GM18870 (cell line): ENCODE results near the gene ITGAE.
A peak's percentile ranks its signal among the peaks of the same experiment; 100 is the strongest.

Source experiments
- ATAC-seq: cut with Tn5 transposase; IDR thresholded peaks from one replicate; pipeline ENCODE4 v1.9.1; 2021; ENCODE audit warnings: moderate library complexity; ENCODE audit not compliant: unreplicated experiment

The ITGAE gene

DNA sequence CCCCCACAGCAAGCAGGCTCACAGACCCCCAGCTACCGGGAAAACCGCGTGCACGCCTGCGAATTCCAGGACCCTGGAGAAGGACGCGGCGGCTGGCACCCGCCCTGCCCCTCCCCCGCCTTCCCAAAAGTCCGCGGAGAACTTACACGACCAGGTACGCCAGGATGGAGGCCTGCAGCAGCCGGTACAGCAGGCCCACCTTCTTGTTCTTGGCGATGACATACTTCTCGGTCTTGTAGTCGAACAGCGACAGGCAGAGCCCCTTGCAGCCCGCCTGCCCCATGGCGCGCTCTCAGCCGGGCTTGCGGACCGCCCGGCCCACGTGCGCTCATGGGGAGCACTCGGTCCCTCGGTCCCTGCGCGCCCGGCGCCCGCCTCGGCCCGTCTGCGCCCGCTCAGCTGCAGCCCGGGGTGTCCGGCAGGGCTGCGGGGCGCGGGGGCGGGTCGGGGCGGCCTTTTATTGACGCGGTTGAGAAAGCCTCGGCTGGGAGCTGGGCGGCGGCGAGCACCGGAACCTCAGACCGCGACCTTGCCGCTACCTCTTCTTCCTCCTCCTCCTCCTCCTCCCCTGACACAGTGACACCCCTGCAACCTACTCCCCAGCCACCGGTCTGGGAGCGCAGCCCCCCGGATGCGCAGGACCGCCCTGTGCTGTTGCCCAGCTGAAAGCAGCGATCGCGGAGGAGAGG, 105.1 kb downstream of the ITGAE start, which contains the start of gene P2RX5:
P2RX5 (minus strand) TSS at position 433 of the 689 bp plus-strand sequence; CDS start at position 283, 150 bp downstream.
- ATAC-seq = no peak

DNA sequence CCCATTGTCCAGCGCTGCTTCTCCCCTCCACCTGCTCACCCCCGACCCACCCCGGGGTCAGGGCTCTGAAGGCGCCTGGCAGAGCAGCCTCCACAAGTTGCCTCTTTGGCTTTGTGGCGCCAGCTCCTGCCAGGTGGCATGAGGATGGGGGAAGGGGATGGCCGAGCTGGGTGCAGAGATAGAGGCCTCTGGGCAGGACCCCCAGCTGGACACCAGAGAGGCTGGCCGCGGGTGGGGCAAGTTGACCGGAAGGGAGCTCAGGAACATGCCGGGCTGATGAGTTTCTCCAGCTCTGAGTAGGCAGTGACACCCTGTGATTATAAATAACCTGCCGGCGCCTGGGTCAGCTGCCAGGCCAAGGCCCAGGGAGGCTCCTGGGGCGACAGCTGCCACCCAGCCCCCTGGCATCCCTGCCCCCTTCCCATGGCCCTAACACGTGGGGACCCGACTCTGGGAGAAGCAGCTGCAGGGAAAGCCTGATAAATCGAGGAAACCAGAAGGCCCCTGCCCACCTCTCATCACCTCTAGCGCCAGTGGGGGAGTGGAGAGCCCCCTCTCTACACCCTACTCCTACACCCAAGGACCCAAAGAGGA, 105.8 kb downstream of the ITGAE start:
- ATAC-seq = no peak

DNA sequence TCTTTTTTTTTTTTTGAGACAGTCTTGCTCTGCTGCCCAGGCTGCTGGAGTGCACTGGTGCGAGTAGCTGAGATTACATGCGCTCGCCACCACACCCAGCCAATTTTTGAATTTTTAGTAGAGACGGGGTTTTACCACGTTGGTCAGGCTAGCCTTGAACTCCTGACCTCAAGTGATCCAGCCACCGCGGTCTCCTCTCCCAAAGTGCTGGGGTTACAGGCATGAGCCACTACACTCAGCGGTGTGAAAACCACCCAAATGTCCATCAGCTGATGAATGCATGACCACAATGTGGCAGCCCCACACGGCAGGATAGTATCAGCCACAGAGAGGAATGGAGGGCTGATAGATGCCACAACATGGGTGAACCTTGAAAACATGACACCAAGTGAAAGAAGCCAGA, 107.2 kb downstream of the ITGAE start:
- peak; percentile 53 for ATAC-seq

DNA sequence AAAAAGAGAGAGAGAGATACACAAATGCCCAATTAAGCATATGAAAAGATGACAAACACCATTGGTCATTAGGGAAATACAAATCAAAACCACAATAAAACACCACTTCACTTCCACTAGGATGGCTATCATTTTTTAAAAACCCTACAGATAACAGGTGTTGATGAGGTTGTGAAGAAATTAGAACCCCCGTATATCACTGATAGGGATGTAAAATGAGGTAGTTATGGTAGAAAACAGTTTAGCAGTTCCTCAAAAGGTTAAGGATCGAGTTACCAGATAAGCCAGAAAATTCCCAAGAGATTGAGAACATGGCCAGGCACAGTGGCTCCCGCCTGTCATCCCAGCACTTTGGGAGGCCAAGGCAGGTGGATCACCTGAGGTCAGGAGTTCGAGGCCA, 107.8 kb downstream of the ITGAE start:
- ATAC-seq = no peak

DNA sequence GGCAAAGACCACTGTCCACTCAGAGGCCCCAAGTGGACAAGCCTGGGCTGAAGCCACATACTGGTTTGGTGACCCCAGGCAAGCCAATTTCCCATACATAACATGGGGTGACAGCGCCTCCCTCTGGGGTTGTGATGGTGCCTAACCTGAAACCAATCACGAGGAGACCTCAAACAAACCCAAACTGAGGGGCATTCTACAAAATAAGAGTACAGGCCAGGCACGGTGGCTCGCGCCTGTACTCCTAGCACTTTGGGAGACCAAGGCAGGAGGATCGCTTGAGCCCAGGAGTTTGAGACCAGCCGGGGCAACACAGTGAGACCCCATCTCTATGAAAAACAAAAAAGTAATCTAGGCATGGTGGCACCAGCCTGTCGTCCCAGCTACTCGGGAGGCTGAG, 108.6 kb downstream of the ITGAE start:
- ATAC-seq = no peak

DNA sequence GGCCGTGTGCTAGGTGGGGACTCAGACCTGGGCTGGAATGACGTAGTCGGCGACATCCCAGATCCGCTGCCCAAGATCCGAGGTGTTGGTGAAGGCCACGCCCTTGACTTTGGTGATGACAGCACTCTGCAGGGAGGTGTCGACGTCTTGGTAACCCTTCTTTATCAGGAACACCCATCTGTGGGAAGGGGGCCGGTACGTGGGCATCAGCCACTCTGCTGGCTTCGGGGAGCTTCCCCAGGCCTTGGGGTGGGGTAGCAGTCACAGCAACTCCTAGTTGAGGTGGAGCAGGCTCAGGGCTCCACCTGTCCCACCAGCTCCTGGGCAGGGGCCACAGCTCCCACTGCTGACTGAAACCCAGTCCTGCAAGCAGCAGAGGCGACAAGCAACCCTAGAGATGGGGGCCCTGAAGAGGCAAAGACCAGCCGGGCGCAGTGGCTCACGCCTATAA, 109.3 kb downstream of the ITGAE start:
- ATAC-seq = no peak

DNA sequence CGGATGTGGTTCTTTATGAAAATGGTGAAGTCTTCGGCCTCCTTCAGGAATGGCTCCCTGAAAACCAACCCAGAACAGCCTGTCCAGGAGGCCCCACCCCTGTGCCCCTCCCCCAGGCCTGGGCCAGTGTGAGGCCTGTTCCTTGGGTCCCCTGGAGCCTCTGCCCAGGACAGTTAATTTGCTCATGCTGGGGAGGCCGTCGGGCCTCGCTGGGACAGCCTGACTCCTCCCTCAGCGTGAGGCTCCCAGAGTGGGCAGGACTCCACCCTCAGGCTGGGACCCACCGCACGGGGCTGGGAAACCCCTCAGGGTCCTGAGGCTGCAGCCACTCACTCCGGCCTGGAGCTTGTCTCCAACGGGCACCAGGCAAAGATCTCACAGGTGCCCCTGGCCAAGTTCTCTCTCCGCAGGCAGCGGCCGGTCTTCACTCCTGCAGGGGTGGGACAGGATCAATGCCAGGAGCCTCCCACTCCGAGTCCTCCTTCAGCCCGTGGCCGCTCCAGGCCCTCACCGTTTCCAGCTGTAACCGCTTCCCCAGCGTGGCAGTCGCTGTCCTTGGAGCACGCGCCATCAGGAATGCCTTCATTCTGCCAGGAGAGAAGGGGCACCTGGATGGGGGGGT, 110.8 kb downstream of the ITGAE start:
- ATAC-seq = no peak

DNA sequence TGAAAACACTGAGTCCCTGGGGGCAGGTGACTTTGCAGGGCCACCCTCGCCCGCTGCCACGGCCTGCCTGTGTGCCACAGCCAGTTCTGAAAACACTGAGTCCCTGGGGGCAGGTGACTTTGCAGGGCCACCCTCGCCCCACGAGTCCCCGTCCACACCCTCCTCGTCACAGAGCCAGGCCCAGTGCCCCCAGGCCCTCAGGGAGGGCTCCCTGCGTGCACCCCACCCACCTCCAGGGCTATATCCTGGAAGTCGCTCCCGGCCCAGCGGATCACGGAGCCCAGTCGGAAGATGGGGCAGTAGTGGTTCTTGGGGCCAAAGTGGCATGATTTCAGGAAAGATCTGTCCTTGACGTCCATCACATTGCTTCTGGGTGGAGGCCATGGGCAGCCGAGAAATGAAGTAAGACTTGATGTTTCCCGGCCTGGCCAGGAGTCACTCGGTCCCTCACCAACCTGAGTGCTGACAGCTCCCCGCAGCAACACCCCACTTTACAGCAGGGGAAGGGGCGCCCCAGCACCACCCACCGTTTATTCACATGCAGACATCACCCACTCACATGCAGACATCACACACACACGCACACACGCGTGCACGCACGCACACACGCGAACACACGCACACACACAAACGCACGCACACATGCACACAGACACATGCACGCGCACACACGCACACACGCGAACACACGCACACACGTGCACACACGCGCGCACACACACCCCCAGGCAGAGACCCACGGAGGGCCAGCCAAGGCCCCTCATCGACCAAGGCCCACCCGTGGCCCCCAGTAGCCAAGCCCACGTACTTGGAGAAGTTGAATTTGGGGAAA, 111.5 kb downstream of the ITGAE start:
- no peak for ATAC-seq

DNA sequence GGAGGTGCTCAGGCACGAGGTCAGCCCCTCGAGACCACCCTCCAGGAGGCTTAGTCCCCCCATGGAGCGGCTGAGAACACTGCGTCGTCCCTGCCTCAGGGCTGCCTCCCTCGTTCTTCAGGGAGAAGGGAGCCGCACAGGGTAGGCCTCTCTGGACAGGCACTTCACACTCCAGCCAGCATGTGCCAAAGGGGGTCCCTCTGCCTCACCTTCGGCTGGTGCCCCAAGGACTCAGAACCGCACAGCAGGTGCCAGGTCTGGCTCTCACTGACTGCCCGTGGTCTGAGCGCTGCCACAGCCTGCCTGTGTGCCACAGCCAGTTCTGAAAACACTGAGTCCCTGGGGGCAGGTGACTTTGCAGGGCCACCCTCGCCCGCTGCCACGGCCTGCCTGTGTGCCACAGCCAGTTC, 112.1 kb downstream of the ITGAE start:
- no peak for ATAC-seq

DNA sequence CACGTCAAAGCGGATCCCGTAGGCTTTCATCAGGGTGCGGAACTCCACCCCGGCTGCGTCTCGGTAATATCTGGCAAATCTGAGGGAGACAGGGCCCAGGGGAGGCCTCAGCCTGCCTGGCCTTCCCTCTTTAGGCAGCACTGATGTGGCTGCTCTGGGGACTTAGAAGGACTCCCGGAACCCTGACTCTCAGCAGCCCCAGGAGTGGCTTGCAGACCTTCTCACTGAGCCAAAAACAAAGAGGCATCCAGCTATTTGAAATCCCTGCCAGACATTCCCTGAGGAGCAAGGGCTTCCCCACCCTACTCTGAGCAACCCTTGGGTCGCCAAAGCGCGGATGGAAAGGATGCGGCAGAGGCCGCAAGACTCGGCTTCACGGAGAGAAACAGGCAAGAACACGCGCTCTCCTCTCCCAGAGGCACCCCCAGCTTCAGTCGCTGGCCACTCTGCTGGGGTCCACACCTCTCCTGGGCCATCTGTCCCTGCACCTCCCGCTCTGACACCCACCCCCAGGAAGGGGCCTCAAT, 112.9 kb downstream of the ITGAE start:
- ATAC-seq = no peak

DNA sequence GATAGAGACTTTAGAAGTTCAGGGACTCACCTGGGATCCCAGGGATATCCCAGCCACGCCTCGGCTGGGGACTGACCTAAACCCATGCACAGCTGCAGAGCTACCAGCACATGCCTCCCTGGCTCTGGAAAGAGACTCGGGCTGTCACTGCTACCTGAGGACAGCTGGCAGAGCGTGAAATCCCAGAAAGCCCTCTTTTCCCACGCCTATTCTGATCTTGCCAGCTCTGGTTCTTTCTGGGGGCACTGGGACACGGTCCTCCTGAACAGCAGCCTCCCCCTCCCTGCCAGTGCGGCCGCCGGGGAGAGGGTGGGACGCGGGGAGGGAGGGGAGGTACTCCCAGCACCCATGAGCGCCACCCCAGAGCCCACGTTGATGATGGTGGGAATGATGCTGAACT, 115.8 kb downstream of the ITGAE start:
- ATAC-seq = no peak

DNA sequence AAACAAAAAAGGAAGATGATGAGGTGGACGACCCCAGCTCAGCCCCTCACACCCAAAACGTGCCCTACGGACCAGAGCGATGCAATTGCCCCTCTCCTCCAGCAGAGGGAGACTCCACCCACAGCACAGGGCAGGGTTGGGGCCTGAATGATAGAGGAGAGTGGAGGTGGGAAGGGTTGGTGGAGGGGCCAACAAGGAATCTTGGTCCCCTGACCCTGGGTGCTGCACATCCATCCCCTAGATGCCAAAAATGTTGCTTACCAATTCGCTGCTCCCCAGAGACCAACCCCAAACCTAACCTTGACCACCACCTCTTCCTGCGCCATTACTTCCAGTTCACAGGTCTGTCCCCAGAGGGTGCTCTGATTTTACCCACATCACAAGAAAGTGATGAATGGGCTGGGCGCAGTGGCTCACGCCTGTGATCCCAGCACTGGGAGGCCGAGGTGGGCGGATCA, 117.9 kb downstream of the ITGAE start:
- no peak for ATAC-seq

DNA sequence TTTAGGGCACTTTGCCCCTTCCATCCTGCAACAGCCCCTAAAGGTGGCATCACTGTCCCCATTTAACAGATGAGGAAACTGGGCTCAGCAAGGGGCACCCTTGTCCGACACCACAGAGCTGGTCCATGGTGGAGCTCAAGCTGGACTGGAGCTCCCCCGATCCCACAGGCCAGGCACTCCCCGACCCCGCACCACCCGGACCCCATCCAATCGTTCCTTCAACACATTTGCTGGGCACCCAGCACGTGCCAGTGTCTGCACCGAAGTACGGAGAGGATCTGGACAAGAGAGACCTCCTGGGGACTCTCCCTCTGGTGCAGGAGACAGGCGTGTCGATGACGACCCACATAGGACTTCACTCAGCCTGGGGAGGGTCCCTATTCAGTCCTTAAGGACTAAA, 119.0 kb downstream of the ITGAE start:
- ATAC-seq = no peak

DNA sequence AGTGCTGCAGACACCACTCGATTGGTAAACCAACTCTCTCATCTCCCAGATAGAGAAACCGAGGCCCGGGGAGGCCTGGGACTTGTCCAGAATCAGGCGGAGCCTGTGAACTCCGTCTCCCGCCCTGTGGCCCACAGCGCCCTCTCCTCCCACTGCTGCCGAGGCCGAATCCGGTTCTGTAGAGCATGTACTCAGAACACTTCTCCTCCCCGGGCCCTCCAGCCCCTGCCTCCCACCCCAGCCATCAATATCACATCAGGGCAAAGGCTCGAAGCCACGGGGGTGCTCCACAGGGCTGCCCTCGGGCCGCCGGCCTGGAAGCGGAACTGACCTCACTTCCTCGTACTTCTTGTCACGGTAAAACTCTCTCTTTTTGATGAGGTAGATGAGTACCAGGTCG, 119.4 kb downstream of the ITGAE start:
- no peak for ATAC-seq

DNA sequence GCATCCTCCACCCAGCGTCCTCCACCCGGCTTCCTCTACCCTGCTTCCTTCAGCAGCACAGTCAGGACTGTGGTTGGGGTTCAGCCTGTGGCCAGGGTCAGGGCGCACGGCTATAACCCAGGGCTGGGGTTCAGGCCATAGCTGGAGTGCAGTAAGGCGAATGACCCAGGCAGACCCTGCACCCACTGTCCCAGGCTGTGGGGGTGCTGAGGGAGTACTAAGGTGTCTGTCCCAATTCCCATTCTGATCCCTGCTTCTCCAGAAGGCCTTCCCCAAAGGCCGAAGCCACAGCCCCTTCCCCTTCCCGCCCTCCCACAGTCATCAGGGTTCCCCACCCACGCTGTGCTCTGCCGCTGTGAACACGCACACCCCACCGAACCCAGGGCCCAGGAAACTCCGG, 119.9 kb downstream of the ITGAE start:
- no peak for ATAC-seq

DNA sequence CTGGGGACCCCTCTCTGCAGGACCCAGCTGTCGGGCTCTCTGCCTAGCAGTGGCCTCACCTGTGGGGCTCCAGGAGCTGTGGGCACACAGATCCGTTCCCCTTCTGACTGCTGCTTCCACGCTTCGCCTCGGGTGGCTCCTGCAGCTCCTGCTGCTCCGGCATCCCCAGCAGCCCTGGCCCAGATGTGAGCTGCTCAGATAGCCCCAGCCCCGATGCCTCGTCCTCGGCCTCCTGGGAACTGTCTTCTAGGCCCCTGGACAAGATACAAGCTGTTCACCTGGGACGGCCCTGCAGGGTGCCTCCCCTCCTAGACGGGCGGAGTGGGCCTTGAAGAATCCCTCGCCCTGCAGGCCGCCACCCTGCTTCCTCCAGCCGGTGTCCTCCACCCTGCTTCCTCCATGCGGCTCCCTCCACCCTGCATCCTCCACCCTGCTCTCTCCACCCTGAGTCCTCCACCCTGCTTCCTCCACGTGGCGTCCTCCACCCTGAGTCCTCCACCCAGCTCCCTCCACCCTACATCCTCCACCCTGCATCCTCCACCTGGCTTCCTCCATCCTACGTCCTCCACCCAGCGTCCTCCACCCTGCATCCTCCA, 121.4 kb downstream of the ITGAE start:
- no peak for ATAC-seq

DNA sequence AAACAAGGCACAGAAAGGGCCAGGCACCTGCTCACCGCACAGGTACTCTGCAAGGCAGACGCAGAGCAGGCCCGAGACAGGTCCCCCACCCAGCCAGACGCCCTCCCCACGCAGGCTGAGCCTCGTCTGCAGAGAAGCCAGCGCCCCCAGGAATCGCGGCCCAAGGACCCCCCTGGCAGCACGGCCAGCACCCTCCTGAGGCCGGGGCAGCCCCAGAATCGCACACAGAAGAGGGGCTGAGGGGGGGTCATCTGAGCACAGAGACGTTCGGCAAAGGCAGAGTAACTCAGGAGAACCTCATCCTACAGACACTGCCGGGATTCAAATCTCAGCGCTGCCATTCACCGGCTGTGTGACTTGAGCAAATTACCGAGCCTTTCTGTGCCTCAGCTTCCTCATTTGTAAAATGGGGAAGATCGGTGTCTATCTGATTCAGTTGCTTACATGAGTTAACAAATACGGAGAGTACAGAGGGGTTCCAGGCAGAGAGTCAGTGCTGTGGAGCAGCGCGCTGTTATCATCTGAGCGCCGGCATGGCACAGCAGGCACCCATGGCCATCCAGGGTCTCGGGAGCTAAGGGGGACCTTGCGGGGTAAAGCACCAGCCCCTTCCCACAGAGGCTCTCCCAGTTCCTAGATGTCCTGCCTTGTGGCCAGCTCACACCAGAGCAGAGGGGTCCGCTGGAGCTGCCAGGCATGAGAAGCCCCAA, 122.0 kb downstream of the ITGAE start:
- no peak for ATAC-seq

DNA sequence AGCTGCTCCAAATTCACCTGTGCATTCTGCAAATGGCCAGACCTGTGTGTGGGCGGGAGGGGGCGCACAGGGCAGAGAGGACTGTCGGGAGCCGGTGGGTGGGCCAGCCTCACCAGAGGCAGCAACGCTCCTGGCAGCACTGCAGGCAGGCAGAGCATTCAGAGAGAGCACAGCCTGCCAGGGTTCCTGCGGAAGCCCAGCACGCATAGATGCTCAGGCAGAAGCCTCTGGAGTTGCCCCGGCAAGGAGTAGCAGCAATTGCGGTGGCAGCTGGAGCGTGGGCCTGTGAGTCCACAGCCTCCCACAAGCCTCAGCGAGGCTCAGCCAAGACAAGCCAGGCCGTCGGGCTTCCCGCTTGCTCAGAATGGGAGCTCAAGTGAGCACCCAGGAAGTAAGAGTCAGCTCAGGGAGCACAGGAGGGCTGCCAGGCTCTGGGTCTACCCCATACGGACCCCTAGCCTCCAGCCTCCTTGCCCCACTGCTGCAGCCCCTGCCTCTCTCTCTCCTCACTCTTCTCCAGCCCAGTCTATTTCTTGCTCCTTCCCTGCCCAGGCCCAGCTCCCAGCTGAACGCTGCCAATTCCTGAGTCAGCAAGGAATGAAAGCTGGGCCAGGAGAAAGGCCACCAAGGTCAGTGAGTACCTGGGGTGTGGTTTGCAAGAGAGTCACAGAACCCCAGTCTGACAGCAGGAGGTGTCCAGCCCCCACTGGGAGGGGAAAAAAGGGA, 122.7 kb downstream of the ITGAE start:
- no peak for ATAC-seq

DNA sequence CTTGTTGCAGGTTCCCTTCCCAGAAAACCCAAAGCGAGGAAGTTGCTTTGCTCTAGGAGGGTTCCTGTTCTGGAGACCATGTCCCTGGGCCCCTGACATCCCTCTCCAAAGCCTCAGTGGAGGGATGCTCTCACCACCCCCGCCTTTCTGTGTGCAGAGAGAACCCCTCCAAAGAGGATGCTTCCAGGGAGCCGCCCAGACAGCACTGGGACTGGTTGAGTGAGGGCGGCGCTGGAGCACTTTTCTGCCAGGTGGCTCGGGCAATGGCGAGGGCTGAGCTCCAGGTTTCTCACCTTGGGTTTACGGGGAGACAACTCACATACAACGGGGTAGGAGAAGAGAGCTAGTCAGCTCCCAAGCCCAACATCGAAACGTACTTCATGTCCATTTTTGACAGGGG, 125.1 kb downstream of the ITGAE start:
- no peak for ATAC-seq
